ENCODE data around the gene HIGD1C. TPM values are rescaled to one million over a fixed set of nuclear protein-coding genes. Genes with fewer than 3 reads are reported as not detected.

Gene HIGD1C
- total RNA-seq (ENCODE audit: low replicate concordance), result not detected in 2 replicates

DNA sequence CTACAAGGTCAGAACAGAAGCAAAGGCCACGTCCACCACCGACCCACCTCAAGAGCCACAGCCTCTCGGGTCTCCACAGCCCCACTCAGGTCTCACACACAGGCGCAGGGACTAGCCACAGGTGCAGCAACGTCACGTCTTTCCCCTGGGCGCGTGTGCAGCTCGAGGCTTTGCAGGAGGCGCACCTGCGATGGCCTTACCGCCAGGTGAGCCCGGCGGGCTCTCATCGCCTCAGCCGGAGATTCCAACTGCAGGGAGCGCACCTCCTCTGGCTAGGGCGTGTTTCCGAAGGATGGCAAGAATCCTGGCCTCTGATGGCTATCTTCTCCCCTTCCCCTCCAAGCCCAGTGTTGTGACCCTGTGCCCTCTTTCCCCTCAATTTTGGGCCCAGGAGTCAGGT lies at the start of gene HIGD1C:
TSS of gene HIGD1C (plus strand) at position 35 of the 400 bp plus-strand sequence. CDS start 1,455 bp downstream, outside the sequence.

Other genes starting within 250 kb of the HIGD1C start
- gene ATF1, start 188.4 kb upstream of the HIGD1C start, total RNA-seq (ENCODE audit: low replicate concordance), result 23.2 and 28.8 TPM in 2 replicates
- not detected in 2 replicates for gene TMPRSS12, start 109.6 kb upstream of the HIGD1C start, total RNA-seq (ENCODE audit: low replicate concordance)
- 59.9 and 60.4 TPM in 2 replicates for gene SLC11A2, start 73.8 kb downstream of the HIGD1C start, total RNA-seq (ENCODE audit: low replicate concordance)
- gene LETMD1, start 95.8 kb downstream of the HIGD1C start, total RNA-seq (ENCODE audit: low replicate concordance), result 31.0 and 46.6 TPM in 2 replicates
- 8.9 and 11.8 TPM in 2 replicates for gene CSRNP2, start 131.1 kb downstream of the HIGD1C start, total RNA-seq (ENCODE audit: low replicate concordance)
- gene TFCP2, start 220.6 kb downstream of the HIGD1C start, total RNA-seq (ENCODE audit: low replicate concordance), result 4.3 and 7.1 TPM in 2 replicates

Measured in smooth muscle cell of the coronary artery (primary cell).